Astrocyte of the spinal cord (primary cell): ENCODE data around the gene NEURL1B.
A peak's percentile ranks its signal among the peaks of the same experiment; 100 is the strongest.

Source experiments
- DNase-seq: peaks from one replicate; pipeline ENCODE4 v3.0.0; 2011; ENCODE audit warnings: low read depth, low spot score
- H3K4me3 ChIP-seq: 2 replicates; pipeline ENCODE4 v1.5.1; 2011; ENCODE audit warnings: low read depth, mild to moderate bottlenecking, low read length, moderate library complexity
- CTCF ChIP-seq: IDR thresholded peaks from 2 replicates; pipeline ENCODE4 v1.5.1; 2012; ENCODE audit warnings: low read depth, mild to moderate bottlenecking, low read length, inconsistent platforms
- in situ Hi-C: cut with HindIII; loops from 2 replicates; pipeline ENCODE4 v1.10.0; 2017; ENCODE audit warnings: low sequenced_read_pairs

Gene NEURL1B

GRCh38 chr5:172644266-172644665, 3.2 kb downstream of the NEURL1B start:
- no peak for TF ChIP-seq CTCF
- H3K4me3 ChIP-seq = no peak overlapping the region
- in situ Hi-C loops = no loop called here
- DNase-seq = no peak

GRCh38 chr5:172644711-172645110, 3.6 kb downstream of the NEURL1B start:
- H3K4me3 ChIP-seq = no peak overlapping the region
- in situ Hi-C loops = no loop called here
- DNase-seq = no peak
- TF ChIP-seq CTCF = no peak

GRCh38 chr5:172645271-172646055, 4.4 kb downstream of the NEURL1B start:
- no peak for TF ChIP-seq CTCF
- no peak for DNase-seq
- no peak overlapping the region for H3K4me3 ChIP-seq
- in situ Hi-C loops = no loop called here

- TF ChIP-seq CTCF = peak; percentile 39
- in situ Hi-C loops = no loop called here
- DNase-seq = no peak
- no peak overlapping the region for H3K4me3 ChIP-seq
These were observed 5.7 kb downstream of the NEURL1B start for GRCh38 chr5:172646716-172647285.

GRCh38 chr5:172647352-172648012, 6.4 kb downstream of the NEURL1B start:
- TF ChIP-seq CTCF = no peak
- H3K4me3 ChIP-seq = no peak overlapping the region
- no peak for DNase-seq
- in situ Hi-C loops = no loop called here

GRCh38 chr5:172648013-172648381, 6.9 kb downstream of the NEURL1B start:
- no peak for TF ChIP-seq CTCF
- in situ Hi-C loops = no loop called here
- no peak overlapping the region for H3K4me3 ChIP-seq
- DNase-seq = no peak
